HCT116 (cell line): ENCODE measurements around the gene COL5A1. TPM values are rescaled to one million over a fixed set of nuclear protein-coding genes. Genes with fewer than 3 reads are reported as not detected.

Source experiments
- ATAC-seq: fragments of 200-7000 bp; cut with Tn5 transposase; 2 replicates; pipeline ENCODE4 v1.9.1; 2020; ENCODE audit warnings: mild to moderate bottlenecking, moderate library complexity
- BruUV-seq: library from RNA; stranded (reverse); fragments of 400-500 nt; replicated peaks from 2 replicates; lab custom pipeline; 2021; lab: Mats Ljungman, UMichigan
- CTCF ChIA-PET: fragments of 300-600 bp; sonication (Branson Sonifier 250); formaldehyde crosslinking; loops from one replicate; lab custom pipeline; 2021; ENCODE audit warnings: antibody characterized with exemption; lab: Charles Lee
- POLR2A ChIA-PET: fragments of 300-600, 350-600 bp; sonication (Branson Sonifier 250); formaldehyde crosslinking; loops from one replicate; lab custom pipeline; 2021; ENCODE audit warnings: antibody characterized with exemption; lab: Charles Lee
- RAD21 ChIA-PET, 2 experiments: fragments of 300-600 bp; sonication (Branson Sonifier 250); formaldehyde crosslinking; loops; one replicate each; lab custom pipeline; 2023; ENCODE audit warnings: low total read pairs in 2 of 2; ENCODE audit not compliant: uncharacterized antibody in 2 of 2, unreplicated experiment in 2 of 2, low non-redundant PET in 1 of 2; lab: Charles Lee
- DNase-seq: peaks from one replicate; pipeline ENCODE4 v3.0.0-alpha.2; 2010; ENCODE audit warnings: low read depth, low spot score
- H2AFZ ChIP-seq: fragments of 200-600 bp; shearing (Covaris generic), sonication (generic); 2 replicates; pipeline ENCODE4 v1.6.1; 2017; ENCODE audit warnings: low read depth, mixed run types, mixed read lengths, antibody characterized with exemption, low read length; ENCODE audit not compliant: poor library complexity, severe bottlenecking
- H3K27ac ChIP-seq: 2 replicates; pipeline ENCODE4 v1.5.1; 2012; ENCODE audit warnings: low read depth, low read length
- H3K27me3 ChIP-seq: fragments of 200-600 bp; sonication (generic); 2 replicates; pipeline ENCODE4 v1.6.1; 2016; ENCODE audit warnings: mixed run types, low read length, mixed read lengths; ENCODE audit not compliant: insufficient read depth
- H3K36me3 ChIP-seq, 2 experiments: fragments of 200-500 bp in 1 of 2; fragments of 200-600 bp in 1 of 2; sonication (Bioruptor generic) in 1 of 2; sonication (generic) in 1 of 2; 2 replicates each; pipeline versions ENCODE4 v1.5.1 to v1.6.1; 2014 to 2016; ENCODE audit warnings: low read length in 2 of 2, inconsistent platforms in 1 of 2, mixed read lengths in 1 of 2, mixed run types in 1 of 2; ENCODE audit not compliant: insufficient read depth in 2 of 2, control insufficient read depth in 1 of 2
- H3K4me1 ChIP-seq, 2 experiments: fragments of 200-600 bp in 1 of 2; sonication (generic) in 1 of 2; 2 replicates each; pipeline versions ENCODE4 v1.5.1 to v1.6.1; 2012 to 2017; ENCODE audit warnings: low read length in 2 of 2, inconsistent platforms in 1 of 2, mild to moderate bottlenecking in 1 of 2, mixed read lengths in 1 of 2, mixed run types in 1 of 2, moderate library complexity in 1 of 2; ENCODE audit not compliant: insufficient read depth in 2 of 2, control insufficient read depth in 1 of 2
- H3K4me2 ChIP-seq: fragments of 200-600 bp; sonication (generic); 2 replicates; pipeline ENCODE4 v1.6.1; 2017; ENCODE audit warnings: mixed run types, low read length, mixed read lengths
- H3K4me3 ChIP-seq, 2 experiments: fragments of 200-600 bp in 1 of 2; sonication (generic) in 1 of 2; replicated peaks in 1 of 2; 2 replicates each; pipeline ENCODE4 v1.5.1; 2011 to 2016; ENCODE audit warnings: low read length in 2 of 2, control low read depth in 1 of 2, low read depth in 1 of 2, mild to moderate bottlenecking in 1 of 2, mixed read lengths in 1 of 2, mixed run types in 1 of 2
- H3K79me2 ChIP-seq: fragments of 200-600 bp; sonication (generic); 2 replicates; pipeline ENCODE4 v1.6.1; 2017; ENCODE audit warnings: mild to moderate bottlenecking, mixed run types, low read length, moderate library complexity, mixed read lengths; ENCODE audit not compliant: insufficient read depth
- H3K9ac ChIP-seq: fragments of 200-600 bp; sonication (generic); 2 replicates; pipeline ENCODE4 v1.6.1; 2016; ENCODE audit warnings: low read length, mixed read lengths
- H3K9me2 ChIP-seq: fragments of 200-600 bp; sonication (generic), shearing (Covaris generic); 2 replicates; pipeline ENCODE4 v1.6.1; 2017; ENCODE audit warnings: mixed run types, mild to moderate bottlenecking, moderate library complexity; ENCODE audit not compliant: insufficient read depth
- H3K9me3 ChIP-seq, 2 experiments: fragments of 200-500 bp in 1 of 2; fragments of 200-600 bp in 1 of 2; sonication (Bioruptor generic) in 1 of 2; sonication (generic) in 1 of 2; 2 replicates each; pipeline ENCODE4 v1.6.1; 2014 to 2017; ENCODE audit warnings: low read length in 2 of 2, mixed read lengths in 2 of 2, inconsistent platforms in 1 of 2, low read depth in 1 of 2, mild to moderate bottlenecking in 1 of 2, mixed run types in 1 of 2, moderate library complexity in 1 of 2; ENCODE audit not compliant: control insufficient read depth in 1 of 2, insufficient read depth in 1 of 2
- H4K20me1 ChIP-seq: fragments of 200-600 bp; sonication (generic), shearing (Covaris generic); 2 replicates; pipeline ENCODE4 v1.6.1; 2017; ENCODE audit warnings: mixed run types, mild to moderate bottlenecking, moderate library complexity; ENCODE audit not compliant: insufficient read depth
- CBX3 ChIP-seq: IDR thresholded peaks from 2 replicates; pipeline ENCODE4 v1.6.1; 2012; ENCODE audit warnings: low read depth
- CTCF ChIP-seq, 3 experiments: fragments of 200-600 bp in 1 of 3; sonication (generic) in 1 of 3; IDR thresholded peaks in 2 of 3; conservative IDR thresholded peaks in 1 of 3; 2 replicates each; pipeline ENCODE4 v1.5.1; 2012 to 2017; ENCODE audit warnings: low read depth in 2 of 3, low read length in 2 of 3, antibody characterized with exemption in 1 of 3, borderline replicate concordance in 1 of 3, control low read depth in 1 of 3, mild to moderate bottlenecking in 1 of 3, mixed read lengths in 1 of 3, mixed run types in 1 of 3, moderate library complexity in 1 of 3; ENCODE audit not compliant: insufficient read depth in 1 of 3
- EZH2phosphoT487 ChIP-seq: fragments of 200-600 bp; IDR thresholded peaks from 2 replicates; pipeline ENCODE4 v1.6.1; 2018; ENCODE audit warnings: antibody characterized with exemption, borderline replicate concordance
- FOSL1 ChIP-seq: IDR thresholded peaks from 2 replicates; pipeline ENCODE4 v1.6.1; 2012; ENCODE audit warnings: low read depth
- SIN3A ChIP-seq: IDR thresholded peaks from 2 replicates; pipeline ENCODE4 v1.6.1; 2012; ENCODE audit warnings: low read depth
- SP1 ChIP-seq: IDR thresholded peaks from 2 replicates; pipeline ENCODE4 v1.6.1; 2012; ENCODE audit warnings: low read depth
- TCF7L2 ChIP-seq: IDR thresholded peaks from 2 replicates; pipeline ENCODE4 v1.7.0; 2011; ENCODE audit warnings: borderline replicate concordance, inconsistent platforms; ENCODE audit not compliant: insufficient read depth, insufficient read length; ENCODE audit errors: extremely low read depth
- ZBTB33 ChIP-seq: IDR thresholded peaks from 2 replicates; pipeline ENCODE4 v1.6.1; 2011; ENCODE audit warnings: mild to moderate bottlenecking, low read length, moderate library complexity; ENCODE audit not compliant: insufficient replicate concordance; ENCODE audit errors: extremely low read depth
- ZFX ChIP-seq: fragments of 450-650 bp; IDR thresholded peaks from 2 replicates; pipeline ENCODE4 v1.6.1; 2017
- intact Hi-C: fragments of 100-400 bp; cut with micrococcal nuclease; formaldehyde crosslinking; loops from 2 replicates; pipeline ENCODE4 v1.10.0; 2022
- total RNA-seq: library from RNA; stranded (reverse); gene quantifications from one replicate; pipeline ENCODE4 v1.2.1, GENCODE V29; 2021; ENCODE audit not compliant: unreplicated experiment

The COL5A1 gene
- total RNA-seq, 1 experiment from 2014 or later: 0.30 TPM

GRCh38 chr9:134710271-134710540, 68.6 kb downstream of the COL5A1 start:
- no TSS peak for BruUV-seq
- POLR2A ChIA-PET: no interaction called here
- intact Hi-C loops: no loop called here
- CTCF ChIA-PET: no interaction called here
- H3K4me2 ChIP-seq: no peak overlapping the region
- no peaks in the 10 kb centered on the region for H4K20me1 ChIP-seq
- no peaks in the 10 kb centered on the region for H3K79me2 ChIP-seq
- no peaks in the 10 kb centered on the region for H3K9me2 ChIP-seq
- H3K36me3 ChIP-seq: no peaks in the 10 kb centered on the region
- RAD21 ChIA-PET: no interaction called here
- no peaks in the 10 kb centered on the region for H3K27me3 ChIP-seq
- H3K9ac ChIP-seq: no peak overlapping the region
- H3K4me3 ChIP-seq: no peak overlapping the region
- no peak overlapping the region for H2AFZ ChIP-seq
- H3K4me1 ChIP-seq: no peaks in the 10 kb centered on the region
- TF ChIP-seq EZH2phosphoT487: no peak
- TF ChIP-seq TCF7L2: no peak
- no peak for TF ChIP-seq SP1
- no peak for TF ChIP-seq CTCF (IDR thresholded peaks at IDR 0.05 in 2 of 3, conservative IDR thresholded peaks at IDR 0.05 in 1 of 3; ENCODE audit: borderline replicate concordance in 1 of 3, insufficient read depth in 1 of 3, low read depth in 2 of 3, low read length in 2 of 3)
- no peak for TF ChIP-seq SIN3A
- no peak for TF ChIP-seq ZBTB33
- no peak for TF ChIP-seq CBX3
- TF ChIP-seq FOSL1: no peak
- no peak for TF ChIP-seq ZFX
- TF ChIP-seq, all 23 proteins: peak for 0
- no peak for DNase-seq
- H3K27ac ChIP-seq: no peak overlapping the region
- no peak for ATAC-seq
- H3K9me3 ChIP-seq: no peaks in the 10 kb centered on the region
